ENCODE measurements around the gene OR2A5.
A peak's percentile ranks its signal among the peaks of the same experiment; 100 is the strongest.

Gene OR2A5

GRCh38 chr7:144057954-144058353 is 9.2 kb downstream of the OR2A5 start:
- TF ChIP-seq ZBTB7A (IDR thresholded peaks at IDR 0.05; ENCODE audit: low read depth) (no peak), TCF12 (IDR thresholded peaks at IDR 0.05; ENCODE audit: low read depth) (no peak), CREB1 (IDR thresholded peaks at IDR 0.05; ENCODE audit: low read depth) (no peak), RAD21 (IDR thresholded peaks at IDR 0.05; ENCODE audit: low read depth) (no peak), EP300 (IDR thresholded peaks at IDR 0.05; ENCODE audit: borderline replicate concordance) (no peak), YY1 (IDR thresholded peaks at IDR 0.05; ENCODE audit: low read depth) (no peak), FOXM1 (IDR thresholded peaks at IDR 0.05; ENCODE audit: borderline replicate concordance, low read depth) (no peak), TAF1 (IDR thresholded peaks at IDR 0.05; ENCODE audit: low read depth) (no peak)

- TF ChIP-seq TAF1 (IDR thresholded peaks at IDR 0.05; ENCODE audit: low read depth), result no peak
- peak; percentile 16; the same call in 1 of the 2 replicates for TF ChIP-seq RAD21 (IDR thresholded peaks at IDR 0.05; ENCODE audit: low read depth)
Observed at GRCh38 chr7:144063710-144064109, 15.0 kb downstream of the OR2A5 start.

GRCh38 chr7:144069511-144069910 is 20.8 kb downstream of the OR2A5 start, which contains the start of gene OR2A25:
TSS of gene OR2A25 (plus strand) at chr7:144069811. CDS start at chr7:144074220, 4,409 bp downstream.
- TF ChIP-seq MAX (IDR thresholded peaks at IDR 0.05), result no peak
- no peak for TF ChIP-seq USF1 (IDR thresholded peaks at IDR 0.05)
- no peak for TF ChIP-seq ZBTB7A (IDR thresholded peaks at IDR 0.05; ENCODE audit: low read depth)
- TF ChIP-seq CREB1 (IDR thresholded peaks at IDR 0.05; ENCODE audit: low read depth), result no peak
- no peak for TF ChIP-seq YY1 (IDR thresholded peaks at IDR 0.05; ENCODE audit: low read depth)
- TF ChIP-seq FOXM1 (IDR thresholded peaks at IDR 0.05; ENCODE audit: borderline replicate concordance, low read depth), result no peak
- no peak for TF ChIP-seq EGR1 (IDR thresholded peaks at IDR 0.05)
- TF ChIP-seq NFIC (IDR thresholded peaks at IDR 0.05), result no peak
- no peak for TF ChIP-seq RAD21 (IDR thresholded peaks at IDR 0.05; ENCODE audit: low read depth)
- no peak for TF ChIP-seq TEAD4 (IDR thresholded peaks at IDR 0.05)
- no peak for TF ChIP-seq CEBPB (IDR thresholded peaks at IDR 0.05)
- no peak for TF ChIP-seq TAF1 (IDR thresholded peaks at IDR 0.05; ENCODE audit: low read depth)
- no peak for TF ChIP-seq REST (IDR thresholded peaks at IDR 0.05; ENCODE audit: low read depth)
- TF ChIP-seq EP300 (IDR thresholded peaks at IDR 0.05; ENCODE audit: borderline replicate concordance), result no peak
- no peak for TF ChIP-seq TCF12 (IDR thresholded peaks at IDR 0.05; ENCODE audit: low read depth)

- TF ChIP-seq FOXM1 (IDR thresholded peaks at IDR 0.05; ENCODE audit: borderline replicate concordance, low read depth) (no peak), RAD21 (IDR thresholded peaks at IDR 0.05; ENCODE audit: low read depth) (no peak), REST (IDR thresholded peaks at IDR 0.05; ENCODE audit: low read depth) (no peak), EP300 (IDR thresholded peaks at IDR 0.05; ENCODE audit: borderline replicate concordance) (no peak), CEBPB (IDR thresholded peaks at IDR 0.05) (no peak), ZBTB7A (IDR thresholded peaks at IDR 0.05; ENCODE audit: low read depth) (no peak), NFIC (IDR thresholded peaks at IDR 0.05) (no peak), YY1 (IDR thresholded peaks at IDR 0.05; ENCODE audit: low read depth) (no peak), MAX (IDR thresholded peaks at IDR 0.05) (no peak)
Observed at GRCh38 chr7:144069953-144070352, 21.2 kb downstream of the OR2A5 start.

- TF ChIP-seq ZBTB7A (IDR thresholded peaks at IDR 0.05; ENCODE audit: low read depth) (no peak), FOXM1 (IDR thresholded peaks at IDR 0.05; ENCODE audit: borderline replicate concordance, low read depth) (no peak), YY1 (IDR thresholded peaks at IDR 0.05; ENCODE audit: low read depth) (no peak), RAD21 (IDR thresholded peaks at IDR 0.05; ENCODE audit: low read depth) (no peak), NFIC (IDR thresholded peaks at IDR 0.05) (no peak), TEAD4 (IDR thresholded peaks at IDR 0.05) (no peak), CREB1 (IDR thresholded peaks at IDR 0.05; ENCODE audit: low read depth) (no peak), REST (IDR thresholded peaks at IDR 0.05; ENCODE audit: low read depth) (no peak), TAF1 (IDR thresholded peaks at IDR 0.05; ENCODE audit: low read depth) (no peak)
Observed at GRCh38 chr7:144074374-144074773, 25.6 kb downstream of the OR2A5 start.

All from Ishikawa (cell line).